Heart right ventricle (tissue), 16 donors: ENCODE data around the gene PRKRA. TPM values are rescaled to one million over a fixed set of nuclear protein-coding genes. Genes with fewer than 3 reads are reported as not detected.

Experiments used
- ATAC-seq, 8 donors: fragments of 200-7000 bp; cut with Tn5 transposase; one replicate each; pipeline ENCODE4 v1.9.1; 2020; ENCODE audit warnings: mild to moderate bottlenecking in 8 of 8, moderate library complexity in 8 of 8, moderate number of reproducible peaks in 1 of 8
- DNase-seq, 2 donors: peaks; one replicate each; pipeline ENCODE4 v3.0.0-alpha.2; 2020
- H3K27ac ChIP-seq, 10 donors: fragments of 200-600 bp; sonication (generic) in 2 of 10; one replicate each; pipeline versions ENCODE4 v1.5.0 to v1.8.0; 2020 to 2022; ENCODE audit warnings: mild to moderate bottlenecking in 3 of 10
- H3K27me3 ChIP-seq, 7 donors: fragments of 200-600 bp; one replicate each; pipeline ENCODE4 v1.8.0; 2021 to 2022; ENCODE audit warnings: mild to moderate bottlenecking in 2 of 7
- H3K36me3 ChIP-seq, 9 donors: fragments of 200-600 bp; sonication (generic) in 1 of 9; one replicate each; pipeline versions ENCODE4 v1.5.0 to v1.8.0; 2020 to 2022; ENCODE audit warnings: mild to moderate bottlenecking in 2 of 9
- H3K4me1 ChIP-seq, 9 donors: fragments of 200-600 bp; sonication (generic) in 1 of 9; one replicate each; pipeline versions ENCODE4 v1.5.0 to v1.8.0; 2020 to 2022; ENCODE audit warnings: mild to moderate bottlenecking in 4 of 9
- H3K4me3 ChIP-seq, 10 donors: fragments of 200-600 bp; sonication (generic) in 2 of 10; one replicate each; pipeline versions ENCODE4 v1.5.0 to v1.8.0; 2020 to 2022; ENCODE audit warnings: mild to moderate bottlenecking in 7 of 10, moderate library complexity in 2 of 10
- H3K9me3 ChIP-seq, 11 donors: fragments of 200-600 bp in 10 of 11; sonication (generic) in 2 of 11; one replicate each; pipeline versions ENCODE4 v1.5.0 to v1.8.0; 2013 to 2022; ENCODE audit warnings: mild to moderate bottlenecking in 2 of 11, control low read depth in 1 of 11, moderate library complexity in 1 of 11
- CTCF ChIP-seq, 9 donors: fragments of 200-600 bp; sonication (generic) in 2 of 9; IDR thresholded peaks; one replicate each; pipeline versions ENCODE4 v1.5.0 to v1.8.0; 2021 to 2022; ENCODE audit warnings: antibody characterized with exemption in 9 of 9, mild to moderate bottlenecking in 5 of 9, moderate library complexity in 1 of 9
- WGBS, 2 donors: extraction: QIAGEN DNeasy Blood & Tissue Kit; methylation state at CpG; one replicate each; pipeline ENCODE4 v1.1.7; 2013; ENCODE audit warnings: inconsistent platforms in 1 of 2; 5-methylcytosine and 5-hydroxymethylcytosine counted together
- intact Hi-C, 10 donors: fragments of 100-400 bp; cut with DNase I; formaldehyde crosslinking; loops; one replicate each; pipeline versions ENCODE4 v1.11.1 to v1.14.2; 2022
- polyA plus RNA-seq, 2 donors: library from polyadenylated mRNA; stranded (reverse); fragments of 200-250 nt; gene quantifications; one replicate each; pipeline ENCODE4 v1.2.3, GENCODE V29; 2013
- total RNA-seq, 10 donors: library from RNA; stranded (reverse); fragmentation: NEBNext Ultra II Directional in 3 of 10; extraction: Animal tissue kit (Norgen Biotek cat#: 25700) in 3 of 10; gene quantifications; one replicate each; pipeline versions ENCODE4 v1.2.1 to v1.2.4, GENCODE V29; 2021 to 2023
- donor health status: Arrhythmogenic right ventricular cardiomyopathy.
- donor health status: ischemic (EF 13 %, LVEDD 7.1; RV severe dilation, severe dysfunction).
- donor health status: healthy with polysubstance abuse.
- donor health status: DM: no; HTN: yes; CAD: no.
- donor health status: DM: no; HTN: no; CAD: no.
- donor health status: ischemic (EF 25% LVEDD 6.9; RV normal size, moderate dysfunction).
- donor health status: ischemic (EF 25% LVEDD 5.7; RV mildly dilated, moderate dysfunction).
- donor health status: healthy.
- donor health status: DM: yes; HTN: yes; CAD: no.
- donor health status: Ischemic cardiomyopathy.
- donor health status: ischemic (EF 35%, LVEDD 5.7; RV mildly dilated, moderate dysfunction).
- donor health status: nonischemic (EF 11% LVEDD 7.7; RV severe dilation, severe dysfunction).
- donor health status: DM: yes; HTN: yes; CAD: no.
- donor health status: PGD.
- donor health status: ischemic (EF 29% LVEDD 5.4; RV normal size, mild dysfunction).
- donor health status: nonischemic (EF 23%, LVEDD 6.1; RV moderate dilation, normal function).

PRKRA gene
- total and polyA plus RNA-seq, 12 donors = 39.7 to 55.3 (median 43.9) TPM

GRCh38 chr2:178478439-178479274 is 27.7 kb upstream of the PRKRA start, which contains the start of gene FKBP7:
FKBP7 (minus strand) TSS chr2:178478600; CDS start chr2:178478499, 101 bp downstream.
- peak within 1 kb of the TSS; percentile 18 to 92 (median 75) for H3K4me3 ChIP-seq
- no peaks in the 10 kb centered on the region for H3K36me3 ChIP-seq
- ATAC-seq (peak; percentile 84 to 94 (median 86)), DNase-seq (peak; percentile 86 to 89)
- intact Hi-C loops = loop anchor here in 3 of 10 donors (1.0 to 2.0 kb wide), 2 partner anchors 27 to 28 kb away; partner anchors contain the start of genes PJVK (in 3 of the 3) and PRKRA (in 3 of the 3)
- peaks cover 0 to 57% (median 48%) of the 10 kb centered on the region in 9 donors for H3K4me1 ChIP-seq
- TF ChIP-seq CTCF (IDR thresholded peaks at IDR 0.05) = peak; percentile 39 to 82 (median 64)
- no peaks in the 10 kb centered on the region for H3K27me3 ChIP-seq
- H3K27ac ChIP-seq = peak within 1 kb of the TSS; percentile 81 to 97 (median 93)
- H3K9me3 ChIP-seq = no peaks in the 10 kb centered on the region
- 1% methylated on average over 56 of the region's 56 CpGs for WGBS, 2 donors

DNA sequence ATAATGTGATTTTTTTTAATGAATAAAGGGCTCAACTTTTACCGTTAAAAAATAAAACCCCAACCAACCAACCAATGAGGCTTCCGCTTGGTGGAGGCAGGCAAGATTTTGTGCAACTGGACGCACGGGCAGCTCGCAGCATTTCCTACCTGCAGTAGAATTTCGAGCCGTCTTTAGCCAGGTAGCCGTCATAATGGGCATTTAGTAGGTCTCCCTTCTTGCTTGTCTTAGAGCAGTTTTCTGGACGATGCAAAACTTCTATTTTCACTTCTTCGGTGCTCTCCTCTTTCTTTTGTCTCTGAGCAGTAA is 27.1 kb upstream of the PRKRA start:
- intact Hi-C loops = loop anchor here in 3 of 10 donors (1.0 to 2.0 kb wide), 2 partner anchors 27 kb away; partner anchors contain the start of genes PJVK (in 3 of the 3) and PRKRA (in 3 of the 3)
- no peak for DNase-seq
- Histone ChIP-seq H3K9me3 (no peaks in the 10 kb centered on the region), H3K4me3 (peak overlapping the region; percentile 18 to 92 (median 73)), H3K27me3 (no peaks in the 10 kb centered on the region), H3K36me3 (no peaks in the 10 kb centered on the region), H3K27ac (peak overlapping the region; percentile 81 to 97 (median 93)), H3K4me1 (peaks cover 0 to 54% (median 44%) of the 10 kb centered on the region in 9 donors)
- 2% methylated on average over 10 of the region's 10 CpGs for WGBS, 2 donors
- no peak for TF ChIP-seq CTCF (IDR thresholded peaks at IDR 0.05)
- no peak for ATAC-seq

DNA sequence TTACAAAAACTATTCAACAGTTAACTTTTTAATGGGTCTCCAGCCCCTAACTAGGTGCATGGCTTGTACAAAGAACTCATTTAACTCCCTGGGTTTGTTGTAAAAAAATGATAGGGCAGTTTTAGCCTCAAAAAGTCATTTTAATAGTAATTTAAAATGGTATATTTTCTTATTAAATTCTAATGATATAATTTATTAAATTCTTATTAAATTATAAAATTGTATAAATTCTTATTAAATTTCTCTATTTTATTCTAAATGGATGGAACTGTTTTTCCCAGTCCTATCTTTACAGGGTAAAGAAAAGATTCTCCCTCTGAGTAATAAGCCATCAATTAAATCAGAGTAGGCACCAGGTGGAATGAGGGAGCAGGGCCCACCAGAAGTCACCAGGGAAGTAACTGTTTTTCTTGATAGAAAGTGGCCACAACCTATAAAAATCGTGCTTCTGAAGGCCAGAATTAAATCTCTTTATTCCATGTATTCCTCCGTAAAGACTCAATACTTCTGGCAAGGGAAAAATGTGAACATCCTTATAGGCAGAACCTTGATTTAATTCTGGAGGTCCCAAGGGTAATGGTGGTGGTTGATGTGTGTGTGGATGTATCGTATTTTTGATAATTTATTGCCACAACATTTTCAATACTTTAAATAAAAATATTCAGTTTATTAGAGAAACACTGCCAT is 26.6 kb upstream of the PRKRA start:
- TF ChIP-seq CTCF (IDR thresholded peaks at IDR 0.05) = no peak
- peaks cover 0 to 49% (median 39%) of the 10 kb centered on the region in 9 donors for H3K4me1 ChIP-seq
- no peaks in the 10 kb centered on the region for H3K27me3 ChIP-seq
- peak overlapping the region; percentile 81 to 97 (median 93) for H3K27ac ChIP-seq
- DNase-seq (no peak), ATAC-seq (no peak)
- WGBS, 2 donors = 19 to 20% methylated on average over 3 of the region's 3 CpGs
- H3K4me3 ChIP-seq = peak overlapping the region; percentile 18 to 92 (median 73)
- no peaks in the 10 kb centered on the region for H3K9me3 ChIP-seq
- H3K36me3 ChIP-seq = no peaks in the 10 kb centered on the region
- intact Hi-C loops = loop anchor here in 4 of 10 donors (1.0 to 2.0 kb wide), 2 partner anchors 26 to 27 kb away; partner anchors contain the start of genes PJVK (in 4 of the 4) and PRKRA (in 4 of the 4)

DNA sequence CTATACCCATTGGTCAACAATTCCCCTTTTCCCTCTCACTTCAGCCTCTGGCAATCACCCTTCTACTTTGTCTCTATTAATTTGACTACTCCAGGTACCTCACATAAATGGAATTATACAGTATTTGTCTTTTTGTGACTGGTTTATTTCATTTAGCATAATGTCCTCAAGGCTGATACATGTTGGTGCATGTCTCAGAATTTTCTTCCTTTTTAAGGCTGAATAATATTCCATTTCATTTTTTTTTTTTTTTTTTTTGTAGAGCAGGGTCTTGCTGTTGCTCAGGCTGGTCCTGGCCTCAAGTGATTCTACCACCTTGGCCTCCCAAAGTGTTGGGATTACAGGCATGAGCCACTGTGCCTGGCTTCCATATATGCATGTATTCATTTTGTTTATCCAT is 25.5 kb upstream of the PRKRA start:
- Histone ChIP-seq H3K27me3 (no peaks in the 10 kb centered on the region), H3K4me1 (peaks cover 0 to 38% (median 28%) of the 10 kb centered on the region in 9 donors), H3K9me3 (no peaks in the 10 kb centered on the region), H3K4me3 (no peak overlapping the region), H3K36me3 (no peaks in the 10 kb centered on the region), H3K27ac (no peak overlapping the region)
- TF ChIP-seq CTCF (IDR thresholded peaks at IDR 0.05) = no peak
- DNase-seq = no peak
- ATAC-seq = no peak
- intact Hi-C loops = loop anchor here in 1 of 10 donors (2.0 kb wide), 1 partner anchor 26 kb away; the partner anchor contains the start of genes PJVK and PRKRA
